Esophagus muscularis mucosa (tissue), 4 donors: ENCODE results near the gene CELSR1.

Experiments
- EP300 ChIP-seq: sonication (generic); formaldehyde crosslinking; IDR thresholded peaks from one replicate; pipeline ENCODE4 v1.6.1; 2017; ENCODE audit warnings: antibody characterized with exemption
- POLR2A ChIP-seq: fragments of 450-650 bp; IDR thresholded peaks from one replicate; pipeline ENCODE4 v1.6.1; 2017; ENCODE audit warnings: antibody characterized with exemption, moderate library complexity, mild to moderate bottlenecking, low read depth
- POLR2AphosphoS5 ChIP-seq, 2 donors: sonication (generic); formaldehyde crosslinking; IDR thresholded peaks; one replicate each; pipeline ENCODE4 v1.6.1; 2017; ENCODE audit warnings: antibody characterized with exemption in 2 of 2
- TF ChIP-seq, protein P1 (sequence below), 3 experiments: fragments of 200-600 bp in 2 of 3; fragments of 450-650 bp in 1 of 3; sonication (generic) in 2 of 3; IDR thresholded peaks; one replicate each; pipeline ENCODE4 v1.5.1; 2017 to 2019; ENCODE audit warnings: antibody characterized with exemption in 3 of 3, mild to moderate bottlenecking in 2 of 3, moderate library complexity in 1 of 3

DNA sequence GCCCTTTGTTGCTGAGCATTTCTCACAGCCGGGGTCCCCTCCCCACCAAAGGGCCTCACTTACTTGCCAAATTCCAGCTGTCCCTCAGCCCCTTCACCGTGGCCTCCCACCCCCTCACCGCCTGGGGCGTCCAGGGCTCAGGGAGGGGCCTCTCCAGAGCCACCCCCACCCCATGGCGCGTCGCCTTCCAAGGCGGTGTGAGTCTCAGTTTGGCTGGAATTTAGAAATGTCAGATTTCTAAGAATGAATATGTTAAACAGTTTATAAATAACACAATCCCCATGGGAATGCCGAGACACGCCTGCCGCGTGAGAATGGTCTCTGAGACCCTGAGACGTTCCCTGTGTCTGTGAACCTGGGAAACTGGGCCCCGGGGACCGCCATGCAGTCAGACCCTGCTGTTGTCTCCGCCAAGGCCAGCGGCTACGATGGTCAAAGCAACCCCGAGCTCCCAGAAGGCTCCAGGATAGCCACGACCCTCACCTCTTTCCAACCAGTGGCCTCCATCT is 28.9 kb downstream of the CELSR1 start:
- TF ChIP-seq, protein P1, sequence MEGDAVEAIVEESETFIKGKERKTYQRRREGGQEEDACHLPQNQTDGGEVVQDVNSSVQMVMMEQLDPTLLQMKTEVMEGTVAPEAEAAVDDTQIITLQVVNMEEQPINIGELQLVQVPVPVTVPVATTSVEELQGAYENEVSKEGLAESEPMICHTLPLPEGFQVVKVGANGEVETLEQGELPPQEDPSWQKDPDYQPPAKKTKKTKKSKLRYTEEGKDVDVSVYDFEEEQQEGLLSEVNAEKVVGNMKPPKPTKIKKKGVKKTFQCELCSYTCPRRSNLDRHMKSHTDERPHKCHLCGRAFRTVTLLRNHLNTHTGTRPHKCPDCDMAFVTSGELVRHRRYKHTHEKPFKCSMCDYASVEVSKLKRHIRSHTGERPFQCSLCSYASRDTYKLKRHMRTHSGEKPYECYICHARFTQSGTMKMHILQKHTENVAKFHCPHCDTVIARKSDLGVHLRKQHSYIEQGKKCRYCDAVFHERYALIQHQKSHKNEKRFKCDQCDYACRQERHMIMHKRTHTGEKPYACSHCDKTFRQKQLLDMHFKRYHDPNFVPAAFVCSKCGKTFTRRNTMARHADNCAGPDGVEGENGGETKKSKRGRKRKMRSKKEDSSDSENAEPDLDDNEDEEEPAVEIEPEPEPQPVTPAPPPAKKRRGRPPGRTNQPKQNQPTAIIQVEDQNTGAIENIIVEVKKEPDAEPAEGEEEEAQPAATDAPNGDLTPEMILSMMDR (IDR thresholded peaks at IDR 0.05): no peak
- no peak for TF ChIP-seq POLR2A
- no peak for TF ChIP-seq EP300
- no peak for TF ChIP-seq POLR2AphosphoS5 (IDR thresholded peaks at IDR 0.05)
